GM21529 (cell line): Measurements from ENCODE around the gene PUS1.
"Not testable (repeated sequence)": the region's sequence is repeated elsewhere in the genome, so short reads cannot be mapped to it uniquely, and the experiment has no call there.

ENCODE experiments used
- ATAC-seq: cut with Tn5 transposase; IDR thresholded peaks from one replicate; pipeline ENCODE4 v1.9.1; 2021; ENCODE audit not compliant: unreplicated experiment

PUS1 gene

DNA sequence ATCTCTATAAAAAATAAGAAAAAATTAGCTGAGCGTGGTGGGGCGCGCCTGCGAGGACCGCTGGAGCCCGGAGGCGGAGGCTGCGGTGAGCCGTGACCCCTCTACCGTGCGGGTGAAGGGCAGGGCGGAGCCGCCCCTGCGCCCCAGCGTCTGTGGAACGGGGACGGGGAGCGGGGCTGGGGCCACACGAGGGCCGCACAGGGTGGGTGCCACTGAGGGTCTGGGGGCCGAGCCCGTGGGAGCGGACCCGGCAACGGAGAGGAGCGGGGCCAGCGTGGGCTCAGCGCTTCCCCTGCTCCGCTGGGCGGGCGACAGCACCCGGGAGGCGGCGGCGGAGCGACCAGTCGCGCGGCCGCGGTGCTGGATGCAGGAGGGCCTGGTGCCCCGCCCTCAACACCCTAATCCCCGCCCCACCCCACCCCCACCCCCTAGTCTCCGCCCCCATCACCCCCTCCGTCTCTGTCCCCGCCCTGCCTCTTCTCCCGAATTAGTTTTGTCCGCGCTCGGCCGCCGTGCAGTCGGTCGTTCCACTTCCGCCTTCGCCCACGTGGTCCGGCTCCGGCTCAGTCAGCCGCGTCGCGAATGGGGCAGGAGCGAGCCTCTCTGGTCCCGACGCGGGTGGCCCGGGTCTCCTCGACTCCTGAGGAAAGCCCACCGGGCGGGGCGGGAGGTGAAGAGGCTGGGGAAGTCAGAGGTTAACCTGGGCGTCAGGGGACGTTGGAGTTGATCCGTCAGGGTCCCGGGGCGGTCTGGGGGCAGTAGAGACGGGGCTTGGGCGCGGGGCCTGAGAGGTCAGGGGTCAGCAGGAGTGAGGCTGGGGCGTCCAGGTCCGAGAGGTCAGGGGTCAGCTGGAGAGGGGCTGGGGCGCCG is at the start of gene PUS1:
PUS1 (plus strand) TSS at position 566 of the 870 bp plus-strand sequence. CDS start 447 bp downstream, outside the sequence.
- peak; percentile 58 for ATAC-seq

DNA sequence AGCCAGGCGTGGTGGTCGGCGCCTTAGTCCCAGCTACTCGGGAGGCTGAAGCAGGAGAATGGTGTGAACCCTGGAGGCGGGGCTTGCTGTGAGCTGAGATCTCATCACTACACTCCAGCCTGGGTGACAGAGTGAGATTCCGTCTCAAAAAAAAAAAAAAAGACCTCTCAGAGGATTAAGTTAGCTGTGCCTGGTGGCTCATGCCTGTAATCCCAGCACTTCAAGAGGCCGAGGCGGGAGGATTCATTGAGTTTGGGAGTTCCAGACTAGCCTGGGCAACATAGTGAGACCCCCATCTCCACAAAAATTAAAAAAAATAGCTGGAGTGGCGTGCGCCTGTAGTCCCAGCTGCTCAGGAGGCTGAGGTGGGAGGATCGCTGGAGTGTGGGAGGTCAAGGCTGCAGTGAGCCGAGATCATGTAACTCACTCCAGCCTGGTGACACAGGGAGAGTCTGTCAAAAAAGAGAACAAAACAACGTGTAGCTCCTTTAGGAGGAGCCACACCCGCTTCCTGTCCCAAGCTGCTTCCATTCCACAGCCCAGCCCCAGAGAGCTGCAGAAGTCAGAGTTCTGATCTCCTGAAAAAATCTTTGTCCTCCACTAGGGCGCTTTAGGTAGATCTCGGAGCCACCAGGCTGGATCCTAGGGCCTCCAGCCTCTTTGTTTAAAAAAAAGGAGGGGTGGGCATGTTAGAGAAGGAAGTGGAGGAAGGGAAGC is 46.1 kb upstream of the PUS1 start:
- no peak for ATAC-seq

- no peak for ATAC-seq
Observed at GRCh38 chr12:131883521-131883900, 45.6 kb upstream of the PUS1 start.

DNA sequence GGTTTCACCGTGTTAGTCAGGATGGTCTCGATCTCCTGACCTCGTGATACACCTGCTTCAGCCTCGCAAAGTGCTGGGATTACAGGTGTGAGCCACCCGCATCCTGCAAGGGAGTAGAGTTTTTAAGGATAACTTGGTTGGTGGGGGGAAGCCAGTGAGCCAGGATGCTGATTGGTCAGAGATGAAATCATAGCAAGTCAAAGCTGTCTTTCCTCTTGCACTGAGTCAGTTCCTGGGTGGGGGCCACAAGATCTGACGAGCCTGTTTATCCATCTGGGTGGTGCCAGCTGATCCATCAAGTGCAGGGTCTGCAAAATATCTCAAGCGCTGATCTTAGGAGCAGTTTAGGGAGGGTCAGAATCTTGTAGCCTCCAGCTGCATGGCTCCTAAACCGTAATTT is 44.0 kb upstream of the PUS1 start:
- not testable (repeated sequence) for ATAC-seq

DNA sequence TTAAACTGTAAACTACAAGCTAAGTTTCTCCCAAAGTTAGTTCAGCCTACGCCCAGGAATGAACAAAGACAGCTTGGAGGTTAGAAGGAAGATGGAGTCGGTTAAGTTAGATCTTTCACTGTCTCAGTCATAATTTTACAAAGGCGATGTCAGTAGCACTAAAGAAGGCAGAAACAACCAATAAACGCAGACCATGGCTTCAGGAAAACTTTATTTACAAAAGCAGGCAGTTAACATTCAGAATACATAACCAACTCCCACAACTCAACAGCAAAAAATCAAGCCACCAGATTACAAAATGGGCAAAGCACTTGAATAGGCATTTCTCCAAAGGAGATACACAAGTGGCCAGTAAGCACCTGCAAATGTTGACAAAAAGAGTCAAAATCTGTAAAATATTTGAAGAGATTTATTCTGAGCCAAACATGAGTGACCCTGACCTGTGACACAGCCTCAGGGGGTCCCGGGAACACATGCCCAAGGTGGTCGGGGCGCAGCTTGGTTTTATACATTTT is 43.5 kb upstream of the PUS1 start:
- ATAC-seq, result no peak

DNA sequence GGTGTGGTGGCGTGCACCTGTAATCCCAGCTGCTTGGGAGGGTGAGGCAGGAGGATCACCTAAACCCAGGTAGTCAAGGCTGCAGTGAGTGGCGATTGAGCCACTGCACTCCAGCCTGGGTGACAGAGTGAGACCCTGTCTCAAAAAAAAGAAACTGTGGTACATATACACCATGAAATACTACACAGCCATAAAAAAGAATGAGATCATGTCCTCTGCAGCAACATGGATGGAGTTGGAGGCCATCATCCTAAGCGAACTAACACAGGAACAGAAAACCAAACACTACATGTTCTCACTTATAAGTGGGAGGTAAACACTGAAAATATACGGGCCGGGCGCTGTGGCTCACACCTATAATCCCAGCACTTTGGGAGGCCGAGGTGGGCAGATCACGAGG is 37.4 kb upstream of the PUS1 start:
- not testable (repeated sequence) for ATAC-seq

GRCh38 chr12:131892711-131893604 is 36.1 kb upstream of the PUS1 start:
- ATAC-seq, result no peak

DNA sequence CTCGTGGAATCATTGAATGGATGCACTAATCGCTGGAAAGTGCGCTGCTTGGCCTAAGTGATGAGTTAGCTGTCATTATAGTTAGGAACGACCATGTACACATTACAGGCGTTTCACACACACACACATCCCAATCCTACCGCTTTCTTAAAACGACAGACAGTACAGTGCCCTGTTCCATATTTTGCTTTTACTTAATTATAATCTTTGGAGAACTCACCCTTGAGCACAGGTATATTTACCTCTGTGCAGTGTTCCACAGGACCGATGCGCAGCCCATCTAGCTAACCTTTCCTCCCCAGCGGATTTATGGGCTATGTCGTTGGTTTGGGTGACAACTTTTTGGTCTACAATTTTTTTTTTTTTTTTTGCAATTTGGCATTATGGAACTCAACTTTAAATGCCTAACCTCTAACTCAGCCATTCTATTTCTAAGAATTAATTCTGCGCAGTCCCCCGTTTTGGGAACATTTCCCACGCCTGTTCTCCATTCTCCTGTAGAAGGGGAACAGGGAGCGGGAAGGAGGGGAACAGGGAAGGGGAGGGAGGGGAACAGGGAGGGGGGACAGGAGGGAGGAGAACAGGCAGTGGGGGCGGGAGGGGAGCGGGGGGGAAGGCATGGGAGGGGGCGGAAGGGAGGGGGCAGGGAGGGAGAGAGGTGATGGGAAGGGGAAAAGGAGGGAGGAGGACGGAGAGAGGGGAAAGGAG is 35.3 kb upstream of the PUS1 start:
- no peak for ATAC-seq

DNA sequence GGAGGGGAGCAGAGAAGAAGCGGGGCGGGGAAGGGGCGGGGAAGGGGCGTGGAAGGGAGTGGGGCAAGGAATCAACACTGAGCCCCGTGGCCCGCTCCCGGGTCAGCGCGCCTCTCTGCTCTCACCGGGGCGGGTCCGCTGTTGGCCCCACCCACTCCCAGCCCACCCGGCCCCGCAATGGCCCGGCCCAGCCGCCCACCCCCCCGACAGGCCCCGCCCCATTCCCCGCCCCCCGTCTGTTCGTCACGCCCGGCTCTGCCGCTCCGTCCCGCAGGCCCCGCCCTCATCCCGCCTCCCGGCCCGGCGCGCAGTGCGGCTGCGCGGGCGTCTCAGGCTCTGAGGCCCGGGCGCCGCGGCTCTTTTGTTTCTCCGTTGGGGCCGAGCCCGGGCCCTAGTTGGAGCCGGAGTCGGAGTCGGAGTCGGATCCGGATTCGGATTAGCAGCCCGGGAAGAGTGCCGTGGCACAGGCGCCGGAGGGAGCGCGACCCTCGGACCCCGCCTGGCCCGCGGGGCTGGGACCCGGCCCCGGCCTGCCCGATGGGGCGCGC is 34.7 kb upstream of the PUS1 start, which contains the start of gene ULK1:
ULK1 (plus strand) TSS at position 310 of the 548 bp plus-strand sequence. CDS start 380 bp downstream, outside the sequence.
- peak; percentile 82 for ATAC-seq

GRCh38 chr12:131894981-131895639 is 34.0 kb upstream of the PUS1 start:
- ATAC-seq, result peak; percentile 6

DNA sequence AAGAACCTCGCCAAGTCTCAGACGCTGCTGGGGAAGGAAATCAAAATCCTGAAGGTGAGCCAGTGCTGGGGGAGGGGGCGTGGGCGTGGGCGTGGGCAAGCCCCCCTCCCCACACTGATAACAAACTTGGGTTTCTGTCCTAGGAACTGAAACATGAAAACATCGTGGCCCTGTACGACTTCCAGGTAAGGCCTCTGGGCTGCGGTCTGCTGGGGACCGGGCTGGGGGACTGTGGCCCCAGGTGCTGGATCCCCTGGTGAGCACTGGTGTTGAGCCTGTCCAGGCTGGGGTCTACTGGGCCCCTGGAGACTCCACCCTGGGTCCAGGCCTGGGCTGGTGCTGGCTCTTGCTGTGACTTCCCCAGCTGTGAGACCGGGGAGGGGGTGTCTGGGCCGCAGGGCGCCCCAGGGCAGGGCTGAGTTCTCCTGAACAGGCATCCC is 33.4 kb upstream of the PUS1 start:
- no peak for ATAC-seq

DNA sequence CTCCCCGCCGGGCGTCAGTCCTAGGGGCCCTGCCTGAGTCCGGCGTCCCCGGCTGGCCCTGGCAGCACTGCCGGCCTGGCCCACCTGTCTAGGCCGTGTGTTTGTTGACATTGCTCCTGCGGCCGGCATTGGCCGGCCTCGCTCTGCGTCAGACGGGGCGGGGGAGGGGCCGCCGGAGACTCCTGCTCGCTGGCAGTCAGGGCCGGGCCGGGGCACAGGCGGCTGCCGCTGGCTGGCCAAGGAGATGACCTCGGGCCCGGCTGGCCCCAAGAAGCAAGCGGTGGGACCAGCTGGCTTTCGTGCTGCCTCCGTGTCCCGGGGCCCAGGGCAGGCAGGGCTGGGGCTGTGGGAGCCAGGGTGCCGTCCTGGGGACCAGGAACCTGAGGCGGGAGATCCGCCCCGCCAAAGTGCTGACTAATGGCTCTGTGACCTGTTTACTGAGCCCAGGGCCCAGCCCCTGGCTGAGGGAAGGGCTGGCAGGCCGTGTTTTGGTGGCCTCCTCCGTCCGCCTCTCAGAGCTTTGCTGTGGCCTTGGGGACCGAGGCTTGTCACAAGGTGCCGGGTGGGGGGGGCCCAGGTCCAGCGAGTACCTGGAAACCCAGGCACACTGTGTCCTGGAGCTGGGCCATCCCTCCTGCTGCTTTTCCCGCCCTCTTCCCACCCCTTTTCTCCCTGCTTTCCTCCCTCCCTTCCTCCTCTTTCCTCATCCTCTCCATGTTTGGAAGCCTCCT is 32.8 kb upstream of the PUS1 start:
- peak; percentile 54 for ATAC-seq

DNA sequence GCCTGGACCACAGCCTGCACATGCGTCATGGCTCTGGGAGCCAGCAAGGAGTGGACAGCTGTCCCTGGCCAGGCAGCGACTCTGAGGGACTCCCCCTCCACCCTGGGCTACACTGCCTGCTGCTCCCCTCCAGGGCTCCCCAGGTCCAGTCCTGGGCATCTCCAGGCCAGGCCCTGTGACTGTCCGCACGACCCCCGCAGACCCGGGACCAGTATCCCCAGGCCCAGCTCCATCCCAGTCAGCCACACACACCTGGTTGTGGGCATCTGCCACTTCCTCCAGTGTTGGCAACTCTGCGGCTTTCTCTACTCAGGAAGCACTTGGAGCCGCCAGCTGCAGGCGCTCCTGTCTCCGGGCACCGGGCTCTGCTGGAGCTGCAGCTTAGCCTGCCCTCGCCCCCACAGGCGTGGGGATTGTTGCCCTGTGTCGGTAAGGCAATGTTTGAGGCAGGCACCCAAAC is 32.2 kb upstream of the PUS1 start:
- ATAC-seq, result no peak

DNA sequence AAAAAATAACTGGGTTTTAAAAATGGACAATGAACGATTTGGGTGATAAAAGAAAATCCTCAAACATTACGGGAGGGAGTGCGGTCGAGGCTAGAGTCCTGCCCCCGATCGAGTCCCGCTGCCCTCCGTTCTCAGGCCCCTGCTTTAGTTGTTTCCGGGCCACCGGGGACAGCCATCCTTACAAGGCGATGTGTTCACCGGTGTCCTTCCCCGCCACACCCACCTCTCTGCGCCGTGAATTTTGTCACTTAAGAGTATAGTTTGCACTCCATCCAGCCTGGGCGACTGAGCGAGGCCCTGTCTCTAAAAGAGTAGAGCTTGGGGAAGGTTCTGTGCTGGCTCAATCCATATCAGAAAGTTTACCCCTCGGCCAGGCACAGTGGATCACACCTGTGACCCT is 31.8 kb upstream of the PUS1 start:
- ATAC-seq, result no peak

DNA sequence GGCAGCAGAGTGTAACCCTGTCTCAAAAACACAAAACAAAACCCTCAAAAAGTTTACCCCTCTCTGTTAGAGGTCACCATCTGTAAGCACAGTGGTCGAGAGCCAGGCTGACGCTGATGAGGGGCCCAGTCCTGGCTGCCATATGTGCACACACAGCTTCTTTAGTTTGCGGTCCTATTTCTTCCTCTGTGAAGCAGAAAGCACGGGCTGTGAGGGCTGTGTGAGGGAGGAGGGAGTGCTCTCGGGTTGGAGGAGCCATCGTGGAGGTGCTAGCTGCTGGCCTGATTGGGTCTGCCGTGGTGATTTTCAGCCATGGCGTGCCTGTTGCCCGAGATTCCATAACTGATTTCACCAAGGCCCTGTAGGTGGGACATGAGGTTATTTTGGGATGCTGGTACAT is 31.2 kb upstream of the PUS1 start:
- no peak for ATAC-seq

DNA sequence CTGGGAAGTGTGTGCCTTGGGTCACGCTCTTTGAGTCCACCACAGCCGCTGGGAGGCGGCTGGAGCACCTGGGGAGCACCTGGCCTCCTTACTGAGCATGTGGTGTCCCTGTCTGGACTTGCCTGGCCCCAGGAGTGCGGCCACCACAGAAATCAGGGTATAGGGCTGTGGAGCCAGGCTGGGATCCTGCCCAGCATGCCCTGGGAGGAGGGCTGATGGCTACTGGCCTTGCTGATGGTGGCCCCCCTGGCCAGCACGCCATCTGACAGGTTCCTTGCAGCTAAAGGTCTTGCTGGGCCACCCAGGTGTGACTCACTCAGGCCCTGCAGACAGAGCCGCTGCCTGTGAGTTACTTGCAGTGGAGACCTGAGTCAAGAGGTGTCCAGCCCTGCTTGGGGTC is 28.7 kb upstream of the PUS1 start:
- no peak for ATAC-seq

DNA sequence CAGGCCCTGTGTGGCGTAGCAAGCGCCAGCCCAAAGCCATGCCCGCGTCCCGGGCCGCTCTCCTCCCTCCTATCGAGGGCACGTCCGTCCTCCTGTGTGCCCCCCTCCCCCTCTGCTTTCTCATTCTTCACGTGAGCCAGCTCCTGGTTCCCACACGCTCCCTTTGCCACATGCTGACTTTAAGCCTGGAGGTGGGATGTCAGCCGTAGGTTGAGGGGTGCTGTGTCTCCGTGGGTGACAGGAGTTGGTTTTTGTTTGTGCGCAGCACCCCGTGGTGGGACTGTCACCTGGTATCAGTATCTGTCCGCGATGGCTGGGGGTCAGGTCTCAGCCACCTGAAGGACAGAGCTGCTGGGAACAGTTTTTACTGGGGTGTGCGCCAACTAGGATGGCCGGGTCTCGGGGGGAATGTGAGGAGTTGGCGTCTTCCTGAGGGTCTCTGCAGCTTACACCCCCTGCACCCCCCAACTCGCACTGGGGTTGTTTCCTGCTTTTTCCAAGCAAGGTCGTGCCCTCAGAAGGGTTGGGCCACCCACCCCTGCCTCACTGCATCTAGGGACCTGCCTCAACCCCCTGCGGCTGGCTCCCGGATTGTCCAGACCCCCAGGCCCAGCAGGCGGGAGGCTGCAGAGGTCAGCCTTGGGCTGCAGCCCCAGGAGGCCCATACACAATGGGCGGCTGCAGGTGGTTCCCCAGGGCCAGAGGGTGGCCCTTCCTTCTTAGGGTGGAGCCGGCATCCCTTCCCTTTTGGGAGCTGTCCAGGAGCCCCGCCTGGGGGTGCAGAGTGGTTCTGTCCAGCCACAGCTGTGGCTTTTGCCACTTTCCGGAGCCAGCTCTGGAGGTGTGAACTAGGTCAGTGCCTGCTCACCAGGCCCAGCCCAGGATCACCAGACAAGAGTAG is 27.4 kb upstream of the PUS1 start:
- ATAC-seq, result no peak
